Vagina (tissue), 2 donors: Measurements from ENCODE around the gene CACNA2D1. TPM values are rescaled to one million over a fixed set of nuclear protein-coding genes. Genes with fewer than 3 reads are reported as not detected.

Experiments
- DNase-seq, 2 donors: peaks; one replicate each; pipeline ENCODE4 v3.0.0-alpha.2; 2017; ENCODE audit errors: extremely low spot score in 2 of 2
- H3K27ac ChIP-seq: fragments of 200-600 bp; sonication (generic); one replicate; pipeline ENCODE4 v1.5.1; 2019
- H3K27me3 ChIP-seq: fragments of 200-600 bp; sonication (generic); one replicate; pipeline ENCODE4 v1.5.1; 2019
- H3K36me3 ChIP-seq, 2 donors: fragments of 200-600 bp; sonication (generic); one replicate each; pipeline ENCODE4 v1.5.1; 2017 to 2019
- H3K4me1 ChIP-seq: fragments of 200-600 bp; sonication (generic); one replicate; pipeline ENCODE4 v1.5.1; 2019
- H3K4me3 ChIP-seq, 2 donors: fragments of 200-600 bp; sonication (generic); 1 replicate in 1 of 2; 2 replicates in 1 of 2; pipeline ENCODE4 v1.5.1; 2016 to 2019
- H3K9me3 ChIP-seq: fragments of 200-600 bp; sonication (generic); one replicate; pipeline ENCODE4 v1.5.1; 2019
- CTCF ChIP-seq, 3 experiments: fragments of 450-650 bp in 2 of 3; fragments of 200-600 bp in 1 of 3; sonication (generic) in 1 of 3; IDR thresholded peaks; one replicate each; pipeline ENCODE4 v1.5.1; 2017 to 2019; ENCODE audit warnings: antibody characterized with exemption in 3 of 3, mild to moderate bottlenecking in 2 of 3, moderate library complexity in 2 of 3
- POLR2A ChIP-seq, 2 donors: fragments of 450-650 bp; IDR thresholded peaks; one replicate each; pipeline ENCODE4 v1.6.1; 2017; ENCODE audit warnings: antibody characterized with exemption in 2 of 2, mild to moderate bottlenecking in 2 of 2, moderate library complexity in 2 of 2
- POLR2AphosphoS5 ChIP-seq, 2 donors: sonication (generic); formaldehyde crosslinking; IDR thresholded peaks; one replicate each; pipeline ENCODE4 v1.9.0; 2017; ENCODE audit warnings: antibody characterized with exemption in 2 of 2, mild to moderate bottlenecking in 2 of 2, low read depth in 1 of 2; ENCODE audit not compliant: insufficient read depth in 1 of 2
- intact Hi-C: fragments of 100-400 bp; cut with DNase I; formaldehyde crosslinking; loops from one replicate; pipeline ENCODE4 v1.15.1; 2023
- total RNA-seq: library from RNA; depleted of rRNA; stranded (reverse); fragments of >200 nt; gene quantifications from one replicate; pipeline ENCODE4 v1.2.3, GENCODE V29; 2016

The CACNA2D1 gene
- total RNA-seq, 1 donor from 2014 or later = 16.9 TPM

- Histone ChIP-seq H3K27me3 (no peaks in the 10 kb centered on the region), H3K4me1 (no peaks in the 10 kb centered on the region), H3K27ac (no peak overlapping the region), H3K36me3 (no peaks in the 10 kb centered on the region), H3K9me3 (no peaks in the 10 kb centered on the region), H3K4me3 (no peak overlapping the region)
- TF ChIP-seq POLR2A (IDR thresholded peaks at IDR 0.05) (no peak), CTCF (IDR thresholded peaks at IDR 0.05) (no peak), POLR2AphosphoS5 (IDR thresholded peaks at IDR 0.05; ENCODE audit: insufficient read depth in 1 of 2, low read depth in 1 of 2) (no peak)
- DNase-seq = no peak
- intact Hi-C loops = no loop called here
Measured at GRCh38 chr7:82098414-82098813, 345.2 kb downstream of the CACNA2D1 start.

- Histone ChIP-seq H3K27me3 (no peaks in the 10 kb centered on the region), H3K4me1 (no peaks in the 10 kb centered on the region), H3K4me3 (no peak overlapping the region), H3K27ac (no peak overlapping the region), H3K9me3 (no peaks in the 10 kb centered on the region), H3K36me3 (no peaks in the 10 kb centered on the region)
- intact Hi-C loops = no loop called here
- DNase-seq = no peak
- TF ChIP-seq CTCF (IDR thresholded peaks at IDR 0.05) (no peak), POLR2A (IDR thresholded peaks at IDR 0.05) (no peak), POLR2AphosphoS5 (IDR thresholded peaks at IDR 0.05; ENCODE audit: insufficient read depth in 1 of 2, low read depth in 1 of 2) (no peak)
Measured at GRCh38 chr7:82091126-82091684, 352.4 kb downstream of the CACNA2D1 start.

- H3K27ac ChIP-seq = no peak overlapping the region
- intact Hi-C loops = no loop called here
- H3K36me3 ChIP-seq = no peaks in the 10 kb centered on the region
- H3K4me1 ChIP-seq = no peaks in the 10 kb centered on the region
- H3K27me3 ChIP-seq = no peaks in the 10 kb centered on the region
- DNase-seq = no peak
- no peak overlapping the region for H3K4me3 ChIP-seq
- H3K9me3 ChIP-seq = no peaks in the 10 kb centered on the region
- TF ChIP-seq POLR2AphosphoS5 (IDR thresholded peaks at IDR 0.05; ENCODE audit: insufficient read depth in 1 of 2, low read depth in 1 of 2) (no peak), POLR2A (IDR thresholded peaks at IDR 0.05) (no peak), CTCF (IDR thresholded peaks at IDR 0.05) (no peak)
Measured at GRCh38 chr7:82087099-82087498, 356.5 kb downstream of the CACNA2D1 start.

GRCh38 chr7:82085116-82085515 is 358.5 kb downstream of the CACNA2D1 start:
- TF ChIP-seq POLR2AphosphoS5 (IDR thresholded peaks at IDR 0.05; ENCODE audit: insufficient read depth in 1 of 2, low read depth in 1 of 2) (no peak), CTCF (IDR thresholded peaks at IDR 0.05) (no peak), POLR2A (IDR thresholded peaks at IDR 0.05) (no peak)
- Histone ChIP-seq H3K27ac (no peak overlapping the region), H3K27me3 (no peaks in the 10 kb centered on the region), H3K9me3 (no peaks in the 10 kb centered on the region), H3K4me3 (no peak overlapping the region), H3K4me1 (no peaks in the 10 kb centered on the region), H3K36me3 (no peaks in the 10 kb centered on the region)
- intact Hi-C loops = no loop called here
- DNase-seq = no peak

GRCh38 chr7:82081644-82082224 is 361.8 kb downstream of the CACNA2D1 start:
- Histone ChIP-seq H3K27me3 (no peaks in the 10 kb centered on the region), H3K36me3 (no peaks in the 10 kb centered on the region), H3K27ac (no peak overlapping the region), H3K4me3 (no peak overlapping the region), H3K4me1 (no peaks in the 10 kb centered on the region), H3K9me3 (no peaks in the 10 kb centered on the region)
- intact Hi-C loops = no loop called here
- TF ChIP-seq POLR2AphosphoS5 (IDR thresholded peaks at IDR 0.05; ENCODE audit: insufficient read depth in 1 of 2, low read depth in 1 of 2) = no peak
- no peak for TF ChIP-seq CTCF (IDR thresholded peaks at IDR 0.05)
- TF ChIP-seq POLR2A (IDR thresholded peaks at IDR 0.05) = no peak
- no peak for DNase-seq
